Measurements from ENCODE around the gene ADCYAP1R1.

Gene ADCYAP1R1

DNA sequence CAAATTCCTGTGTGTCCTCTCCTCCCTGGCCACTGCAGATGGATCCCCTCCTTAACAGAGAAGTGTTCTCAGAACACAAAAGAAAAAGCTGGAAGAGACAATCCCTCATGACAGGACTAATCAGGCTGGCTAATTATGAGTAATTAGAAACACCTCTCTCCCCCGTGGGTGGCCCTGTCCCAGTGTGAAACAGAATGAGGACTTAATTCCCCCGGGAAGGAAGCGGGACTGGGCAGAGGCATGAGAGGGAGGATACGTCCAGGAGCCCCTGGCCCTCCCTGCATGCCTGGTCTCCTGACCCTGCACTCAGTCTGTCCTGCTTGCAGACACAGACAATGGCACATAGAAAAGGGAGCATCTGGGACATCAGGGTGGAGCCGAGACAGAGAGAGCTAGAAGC lies 7.6 kb upstream of the ADCYAP1R1 start:
- no peak for DNase-seq

GRCh38 chr7:31046723-31047122 lies 5.4 kb upstream of the ADCYAP1R1 start:
- no peak for DNase-seq

- DNase-seq: no peak
Observed at GRCh38 chr7:31047313-31048146, 4.6 kb upstream of the ADCYAP1R1 start.

- no peak for DNase-seq
Observed at GRCh38 chr7:31049005-31049765, 2.9 kb upstream of the ADCYAP1R1 start.

GRCh38 chr7:31052487-31052840 lies 356 bp downstream of the ADCYAP1R1 start:
- DNase-seq: no peak

- DNase-seq: no peak
Observed at GRCh38 chr7:31052841-31053601, 913 bp downstream of the ADCYAP1R1 start.

- no peak for DNase-seq
Observed at GRCh38 chr7:31053986-31054385, 1.9 kb downstream of the ADCYAP1R1 start.

- DNase-seq: no peak
Observed at GRCh38 chr7:31054608-31055278, 2.6 kb downstream of the ADCYAP1R1 start.

DNA sequence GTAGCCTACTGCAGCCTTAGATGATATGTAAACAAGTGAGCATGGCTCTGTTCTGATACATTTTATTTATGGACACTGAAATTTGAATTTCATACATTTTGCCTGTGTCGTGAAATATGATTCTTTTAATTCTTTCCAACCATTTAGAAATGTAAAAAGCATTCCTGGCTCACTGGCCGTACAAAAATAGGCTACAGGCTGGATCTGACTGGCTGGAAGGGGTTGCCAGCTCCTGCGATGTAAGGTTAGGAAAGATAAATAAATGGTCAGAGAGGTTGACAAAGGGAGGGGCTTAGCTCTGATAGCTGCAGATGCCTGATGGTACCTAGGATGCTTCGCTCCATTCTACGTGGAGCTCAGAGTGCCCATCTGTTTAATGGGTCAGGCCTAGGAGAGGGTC lies 3.4 kb downstream of the ADCYAP1R1 start:
- no peak for DNase-seq

GRCh38 chr7:31056775-31057346 lies 4.8 kb downstream of the ADCYAP1R1 start:
- no peak for DNase-seq

GRCh38 chr7:31058122-31058521 lies 6.0 kb downstream of the ADCYAP1R1 start:
- DNase-seq: no peak

- no peak for DNase-seq
Observed at GRCh38 chr7:31058688-31059087, 6.6 kb downstream of the ADCYAP1R1 start.

- DNase-seq: no peak
Observed at GRCh38 chr7:31059551-31059950, 7.4 kb downstream of the ADCYAP1R1 start.

DNA sequence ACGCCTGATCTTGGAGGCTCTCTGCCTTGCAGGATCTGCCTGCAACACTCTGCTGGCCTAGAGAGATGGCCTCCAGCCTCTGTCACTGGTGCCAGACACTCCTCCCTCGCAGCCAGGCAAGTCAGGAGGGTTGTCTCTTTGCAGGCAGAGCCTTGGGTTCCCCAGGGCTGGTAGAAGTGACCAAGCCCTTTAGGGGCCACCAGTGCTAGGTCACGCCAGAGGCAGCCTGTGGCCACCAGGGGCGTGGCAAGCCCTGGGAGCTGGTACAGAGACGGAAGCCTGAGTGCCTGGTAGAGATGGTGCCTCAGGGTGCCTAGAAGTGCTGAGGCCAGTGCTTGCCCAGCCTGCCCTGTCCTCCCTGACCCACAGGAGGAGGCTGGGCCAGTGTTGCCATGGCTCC lies 9.1 kb downstream of the ADCYAP1R1 start:
- no peak for DNase-seq

DNA sequence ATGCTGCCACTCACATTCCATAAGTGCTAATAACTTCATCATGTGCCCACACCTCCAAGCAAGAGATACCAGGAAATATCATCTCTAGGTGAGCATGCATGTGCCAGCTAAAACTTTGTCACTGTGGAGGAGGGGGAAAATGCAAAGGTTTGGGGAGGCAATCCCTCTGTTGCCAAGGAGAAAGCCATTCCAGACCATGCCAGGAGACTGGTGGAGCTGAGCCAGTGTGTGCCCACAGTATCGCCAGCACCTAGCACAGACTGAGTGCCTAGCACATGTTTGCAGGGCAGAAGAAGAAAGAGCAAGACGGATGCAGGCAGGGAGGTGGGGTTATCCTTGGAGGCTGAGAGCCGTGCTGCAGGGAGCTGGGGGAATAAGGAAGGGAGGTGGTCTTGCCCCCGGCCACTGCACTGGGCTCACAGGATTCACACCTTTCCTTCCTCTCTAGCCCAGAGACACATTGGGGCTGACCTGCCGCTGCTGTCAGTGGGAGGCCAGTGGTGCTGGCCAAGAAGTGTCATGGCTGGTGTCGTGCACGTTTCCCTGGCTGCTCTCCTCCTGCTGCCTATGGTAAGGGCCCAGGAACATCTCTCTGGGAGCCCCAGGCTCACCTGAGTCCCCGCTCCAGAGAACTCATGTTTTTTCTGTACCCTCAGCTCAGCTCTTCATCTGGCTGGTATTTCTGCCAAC lies 10.8 kb downstream of the ADCYAP1R1 start:
- DNase-seq: no peak

DNA sequence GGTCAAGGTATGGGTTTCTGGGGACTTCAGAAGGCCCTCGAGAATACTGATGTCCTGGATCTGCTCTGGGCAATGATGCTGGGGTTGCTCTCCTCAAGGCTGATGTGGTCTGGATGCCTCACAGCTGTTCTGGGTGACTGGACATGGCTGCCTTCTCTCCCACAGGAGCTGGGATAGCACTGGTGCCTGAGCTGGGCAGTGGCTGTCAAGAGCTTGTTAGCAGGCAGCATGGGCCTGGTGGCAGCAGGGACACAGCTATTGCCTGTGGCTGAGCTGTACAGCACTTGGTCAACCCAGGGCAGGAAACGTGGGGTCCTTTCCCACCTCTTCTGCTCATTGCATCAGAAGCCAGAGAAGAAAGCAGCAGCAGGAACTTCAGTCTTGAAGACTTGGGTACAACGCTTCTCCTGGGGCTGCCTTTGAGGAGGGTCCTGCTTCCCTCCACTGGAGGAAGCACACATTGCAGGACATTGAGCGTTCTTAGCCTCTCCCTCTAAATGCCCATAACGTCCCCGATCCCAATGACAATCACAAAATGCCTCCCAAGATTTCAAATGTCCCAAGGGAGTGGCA lies 13.0 kb downstream of the ADCYAP1R1 start:
- DNase-seq: no peak

GRCh38 chr7:31065840-31066239 lies 13.7 kb downstream of the ADCYAP1R1 start:
- DNase-seq: no peak

GRCh38 chr7:31066516-31067130 lies 14.5 kb downstream of the ADCYAP1R1 start:
- no peak for DNase-seq

GRCh38 chr7:31067491-31067890 lies 15.4 kb downstream of the ADCYAP1R1 start:
- no peak for DNase-seq

DNA sequence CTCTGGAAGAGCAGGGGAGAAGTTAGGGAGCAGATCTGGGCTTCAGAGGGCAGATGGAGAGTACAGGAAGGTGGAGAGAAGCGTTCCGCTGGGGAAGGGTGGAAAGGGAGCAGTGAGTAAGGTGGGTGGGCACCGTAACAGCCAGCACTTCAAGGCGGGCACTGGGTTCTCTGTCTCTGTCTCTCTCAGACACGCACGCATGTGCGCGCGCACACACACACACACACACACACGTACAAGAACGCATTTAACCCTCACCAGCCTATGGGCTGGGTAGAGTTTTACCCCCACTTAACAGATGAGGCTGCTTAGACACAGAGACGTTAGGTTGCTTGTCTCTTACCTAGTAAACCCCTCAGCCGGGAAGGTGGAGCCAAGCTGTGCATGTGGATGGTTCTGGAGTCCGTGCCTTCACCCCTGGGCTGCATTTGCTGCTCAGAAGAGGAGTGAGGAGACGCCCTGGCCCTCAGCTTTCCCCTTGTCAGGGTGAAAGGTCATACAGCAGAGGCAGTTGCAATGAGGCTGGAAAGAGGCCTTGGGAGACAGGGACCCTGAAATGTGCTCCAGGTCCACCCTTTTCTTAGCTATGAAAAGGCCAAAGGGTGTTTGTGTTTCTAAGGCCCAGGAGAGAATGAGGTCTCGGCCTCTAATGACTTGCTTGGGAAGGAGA lies 16.0 kb downstream of the ADCYAP1R1 start:
- no peak for DNase-seq
